Lung (tissue), 12 donors: ENCODE measurements around the gene ARPP21. TPM values are rescaled to one million over a fixed set of nuclear protein-coding genes. Genes with fewer than 3 reads are reported as not detected.

Experiments used
- ATAC-seq: fragments of 200-7000 bp; cut with Tn5 transposase; one replicate; pipeline ENCODE4 v1.9.1; 2020; ENCODE audit warnings: moderate number of reproducible peaks; ENCODE audit not compliant: insufficient read depth, low FRiP score
- DNase-seq, 3 donors: peaks; one replicate each; pipeline ENCODE4 v3.0.0-alpha.2; 2013 to 2017
- H3K27ac ChIP-seq, 2 donors: one replicate each; pipeline ENCODE4 v1.5.1; 2013; ENCODE audit warnings: mild to moderate bottlenecking in 2 of 2, moderate library complexity in 2 of 2, control low read depth in 1 of 2, inconsistent platforms in 1 of 2, low read depth in 1 of 2, low read length in 1 of 2
- H3K27me3 ChIP-seq, 3 donors: one replicate each; pipeline ENCODE4 v1.5.1; 2013; ENCODE audit warnings: low read length in 2 of 3; ENCODE audit not compliant: control insufficient read depth in 3 of 3, insufficient read depth in 3 of 3
- H3K36me3 ChIP-seq, 4 donors: one replicate each; pipeline ENCODE4 v1.5.1; 2013; ENCODE audit warnings: low read length in 4 of 4, mild to moderate bottlenecking in 1 of 4, moderate library complexity in 1 of 4; ENCODE audit not compliant: control insufficient read depth in 4 of 4, insufficient read depth in 4 of 4
- H3K4me1 ChIP-seq, 5 donors: one replicate each; pipeline ENCODE4 v1.5.1; 2013; ENCODE audit warnings: low read length in 5 of 5, mild to moderate bottlenecking in 2 of 5, moderate library complexity in 1 of 5; ENCODE audit not compliant: control insufficient read depth in 5 of 5, insufficient read depth in 5 of 5
- H3K4me3 ChIP-seq: one replicate; pipeline ENCODE4 v1.5.1; 2013; ENCODE audit warnings: mild to moderate bottlenecking, control low read depth, moderate library complexity
- H3K9ac ChIP-seq, 2 donors: one replicate each; pipeline ENCODE4 v1.5.1; 2013; ENCODE audit warnings: low read length in 2 of 2, control low read depth in 1 of 2; ENCODE audit not compliant: insufficient read depth in 1 of 2
- H3K9me3 ChIP-seq, 4 donors: one replicate each; pipeline ENCODE4 v1.5.1; 2013; ENCODE audit warnings: low read length in 3 of 4, mild to moderate bottlenecking in 1 of 4, moderate library complexity in 1 of 4; ENCODE audit not compliant: control insufficient read depth in 4 of 4, insufficient read depth in 3 of 4
- CTCF ChIP-seq: IDR thresholded peaks from 2 replicates; pipeline ENCODE4 v1.5.1; 2012; ENCODE audit warnings: mild to moderate bottlenecking; ENCODE audit errors: control extremely low read depth, extremely low read depth
- WGBS, 2 donors: extraction: QIAGEN DNeasy Blood & Tissue Kit; methylation state at CpG; one replicate each; pipeline ENCODE4 v1.1.7; 2013; 5-methylcytosine and 5-hydroxymethylcytosine counted together
- polyA plus RNA-seq, 2 donors: library from polyadenylated mRNA; stranded (reverse); fragments of 200-250 nt; gene quantifications; one replicate each; pipeline ENCODE4 v1.2.1, GENCODE V29; 2013
- total RNA-seq, 2 donors: library from RNA; depleted of rRNA in 1 of 2; stranded (reverse); fragments of >200 nt in 1 of 2; gene quantifications; one replicate each; pipeline ENCODE4 v1.2.1, GENCODE V29; 2014 to 2021
- donor health status: control.
- donor health status: control.
- donor health status: Bipolar disorder and iron deficiency.
- donor health status: healthy.
- donor health status: DM: yes; HTN: yes; CAD: no.

ARPP21 gene
- total and polyA plus RNA-seq, 4 donors, result 0.71 TPM; not detected in 3

- no peak overlapping the region for H3K9ac ChIP-seq
- no peaks in the 10 kb centered on the region for H3K36me3 ChIP-seq
- no peak overlapping the region for H3K4me3 ChIP-seq
- H3K4me1 ChIP-seq, result peaks cover 0 to 14% (median 0%) of the 10 kb centered on the region in 5 donors
- ATAC-seq (no peak), DNase-seq (no peak)
- H3K27ac ChIP-seq, result no peak overlapping the region
- TF ChIP-seq CTCF, result no peak
- peaks cover 0 to 8% (median 0%) of the 10 kb centered on the region in 4 donors for H3K9me3 ChIP-seq
- H3K27me3 ChIP-seq, result peaks cover 2 to 62% (median 45%) of the 10 kb centered on the region in 3 donors
- 50 to 64% methylated on average over 10 of the region's 10 CpGs for WGBS, 2 donors
Measured at GRCh38 chr3:35640190-35641165, 1.2 kb downstream of the ARPP21 start.

GRCh38 chr3:35641331-35641730 lies 2.0 kb downstream of the ARPP21 start:
- ATAC-seq (no peak), DNase-seq (no peak)
- peaks cover 2 to 62% (median 45%) of the 10 kb centered on the region in 3 donors for H3K27me3 ChIP-seq
- no peak overlapping the region for H3K27ac ChIP-seq
- peaks cover 0 to 14% (median 0%) of the 10 kb centered on the region in 5 donors for H3K4me1 ChIP-seq
- no peak overlapping the region for H3K9ac ChIP-seq
- 45 to 65% methylated on average over 1 of the region's 1 CpG for WGBS, 2 donors
- peaks cover 0 to 8% (median 0%) of the 10 kb centered on the region in 4 donors for H3K9me3 ChIP-seq
- no peaks in the 10 kb centered on the region for H3K36me3 ChIP-seq
- no peak for TF ChIP-seq CTCF
- no peak overlapping the region for H3K4me3 ChIP-seq

GRCh38 chr3:35641920-35642527 lies 2.7 kb downstream of the ARPP21 start:
- H3K4me3 ChIP-seq, result no peak overlapping the region
- TF ChIP-seq CTCF, result no peak
- peaks cover 0 to 14% (median 0%) of the 10 kb centered on the region in 5 donors for H3K4me1 ChIP-seq
- ATAC-seq, result no peak
- H3K27ac ChIP-seq, result no peak overlapping the region
- WGBS, 2 donors, result 83 to 85% methylated on average over 4 of the region's 4 CpGs
- H3K9ac ChIP-seq, result no peak overlapping the region
- peaks cover 2 to 59% (median 45%) of the 10 kb centered on the region in 3 donors for H3K27me3 ChIP-seq
- DNase-seq, result no peak
- H3K36me3 ChIP-seq, result no peaks in the 10 kb centered on the region
- H3K9me3 ChIP-seq, result peaks cover 0 to 8% (median 0%) of the 10 kb centered on the region in 4 donors
